ENCODE measurements around the gene PELI3.

Gene PELI3

DNA sequence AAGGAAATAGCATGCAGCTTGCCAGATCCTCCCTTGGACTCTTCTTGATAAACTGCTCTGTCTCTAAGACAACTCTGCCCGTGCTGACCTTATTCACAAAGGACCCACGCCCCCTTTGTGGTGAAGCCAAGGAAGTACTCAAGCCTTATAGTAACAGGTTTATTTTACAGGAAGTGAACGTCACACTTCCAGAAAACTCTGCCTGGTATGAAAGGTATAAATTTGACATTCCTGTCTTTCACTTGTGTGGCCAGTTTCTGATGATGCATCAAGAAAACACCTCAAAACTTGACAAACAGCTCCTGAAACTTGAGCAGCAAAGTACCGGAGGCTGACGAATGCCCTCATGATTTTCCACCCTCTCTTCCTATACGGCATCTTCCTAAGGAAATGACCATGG is 12.5 kb upstream of the PELI3 start:
- no peak for TF ChIP-seq FOXP2 (optimal IDR thresholded peaks at IDR 0.05; ENCODE audit: borderline replicate concordance, extremely low read depth, extremely low read length, insufficient read depth)
- no peak for TF ChIP-seq POLR2AphosphoS5 (IDR thresholded peaks at IDR 0.05; ENCODE audit: low read depth, low read length)
- no peak for TF ChIP-seq SIN3A (IDR thresholded peaks at IDR 0.05; ENCODE audit: borderline replicate concordance, insufficient read depth, low read length)
- TF ChIP-seq, protein P1, sequence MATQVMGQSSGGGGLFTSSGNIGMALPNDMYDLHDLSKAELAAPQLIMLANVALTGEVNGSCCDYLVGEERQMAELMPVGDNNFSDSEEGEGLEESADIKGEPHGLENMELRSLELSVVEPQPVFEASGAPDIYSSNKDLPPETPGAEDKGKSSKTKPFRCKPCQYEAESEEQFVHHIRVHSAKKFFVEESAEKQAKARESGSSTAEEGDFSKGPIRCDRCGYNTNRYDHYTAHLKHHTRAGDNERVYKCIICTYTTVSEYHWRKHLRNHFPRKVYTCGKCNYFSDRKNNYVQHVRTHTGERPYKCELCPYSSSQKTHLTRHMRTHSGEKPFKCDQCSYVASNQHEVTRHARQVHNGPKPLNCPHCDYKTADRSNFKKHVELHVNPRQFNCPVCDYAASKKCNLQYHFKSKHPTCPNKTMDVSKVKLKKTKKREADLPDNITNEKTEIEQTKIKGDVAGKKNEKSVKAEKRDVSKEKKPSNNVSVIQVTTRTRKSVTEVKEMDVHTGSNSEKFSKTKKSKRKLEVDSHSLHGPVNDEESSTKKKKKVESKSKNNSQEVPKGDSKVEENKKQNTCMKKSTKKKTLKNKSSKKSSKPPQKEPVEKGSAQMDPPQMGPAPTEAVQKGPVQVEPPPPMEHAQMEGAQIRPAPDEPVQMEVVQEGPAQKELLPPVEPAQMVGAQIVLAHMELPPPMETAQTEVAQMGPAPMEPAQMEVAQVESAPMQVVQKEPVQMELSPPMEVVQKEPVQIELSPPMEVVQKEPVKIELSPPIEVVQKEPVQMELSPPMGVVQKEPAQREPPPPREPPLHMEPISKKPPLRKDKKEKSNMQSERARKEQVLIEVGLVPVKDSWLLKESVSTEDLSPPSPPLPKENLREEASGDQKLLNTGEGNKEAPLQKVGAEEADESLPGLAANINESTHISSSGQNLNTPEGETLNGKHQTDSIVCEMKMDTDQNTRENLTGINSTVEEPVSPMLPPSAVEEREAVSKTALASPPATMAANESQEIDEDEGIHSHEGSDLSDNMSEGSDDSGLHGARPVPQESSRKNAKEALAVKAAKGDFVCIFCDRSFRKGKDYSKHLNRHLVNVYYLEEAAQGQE (IDR thresholded peaks at IDR 0.05; ENCODE audit: insufficient read depth in 1 of 2, low read depth in 2 of 2, low read length in 2 of 2): no peak
- TF ChIP-seq TAF1 (IDR thresholded peaks at IDR 0.05; ENCODE audit: borderline replicate concordance, insufficient read depth, low read length): no peak

DNA sequence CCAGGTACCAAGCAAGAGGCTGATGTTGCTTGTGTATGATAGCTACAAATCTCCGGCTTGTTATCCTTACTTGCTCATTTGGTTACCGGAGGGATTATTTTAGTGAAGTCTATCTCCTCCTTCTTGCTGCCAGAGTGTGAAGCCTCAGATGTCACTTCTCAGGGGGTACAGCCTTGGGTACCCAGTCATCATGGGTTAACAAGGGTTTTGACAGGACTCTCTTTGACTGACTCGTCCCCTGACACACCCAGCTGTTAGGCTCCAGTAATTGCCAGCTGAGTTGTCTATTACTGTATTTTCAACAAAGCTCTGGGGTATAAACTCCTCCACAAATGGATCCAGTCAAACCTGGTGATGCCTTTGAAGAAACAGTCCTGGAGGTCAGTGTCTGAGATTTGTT is 11.9 kb upstream of the PELI3 start:
- TF ChIP-seq TAF1 (IDR thresholded peaks at IDR 0.05; ENCODE audit: borderline replicate concordance, insufficient read depth, low read length) (no peak), POLR2AphosphoS5 (IDR thresholded peaks at IDR 0.05; ENCODE audit: low read depth, low read length) (no peak), FOXP2 (optimal IDR thresholded peaks at IDR 0.05; ENCODE audit: borderline replicate concordance, extremely low read depth, extremely low read length, insufficient read depth) (no peak), SIN3A (IDR thresholded peaks at IDR 0.05; ENCODE audit: borderline replicate concordance, insufficient read depth, low read length) (no peak)
- TF ChIP-seq, protein P1 (IDR thresholded peaks at IDR 0.05; ENCODE audit: insufficient read depth in 1 of 2, low read depth in 2 of 2, low read length in 2 of 2): no peak

DNA sequence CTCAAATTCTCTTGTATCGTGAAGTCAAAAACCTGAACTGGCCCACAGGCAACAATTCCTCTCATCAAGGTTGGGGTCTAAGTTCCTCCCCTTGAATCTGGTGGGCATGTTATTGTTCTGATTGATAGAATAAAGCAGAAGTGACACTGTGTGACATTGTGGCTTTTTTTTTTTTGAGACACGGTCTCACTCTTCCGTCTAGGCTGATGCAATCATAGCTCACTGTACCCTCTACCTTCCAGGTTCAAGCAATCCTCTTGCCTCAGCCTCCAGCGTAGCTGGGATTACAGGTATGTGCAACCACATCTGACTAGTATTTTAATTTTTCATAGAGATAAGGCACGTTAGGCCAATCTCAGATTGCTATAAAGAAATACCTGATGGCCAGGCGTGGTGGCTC is 8.9 kb upstream of the PELI3 start:
- TF ChIP-seq POLR2AphosphoS5 (IDR thresholded peaks at IDR 0.05; ENCODE audit: low read depth, low read length) (no peak), TAF1 (IDR thresholded peaks at IDR 0.05; ENCODE audit: borderline replicate concordance, insufficient read depth, low read length) (no peak), SIN3A (IDR thresholded peaks at IDR 0.05; ENCODE audit: borderline replicate concordance, insufficient read depth, low read length) (no peak), FOXP2 (optimal IDR thresholded peaks at IDR 0.05; ENCODE audit: borderline replicate concordance, extremely low read depth, extremely low read length, insufficient read depth) (no peak)
- TF ChIP-seq, protein P1 (IDR thresholded peaks at IDR 0.05; ENCODE audit: insufficient read depth in 1 of 2, low read depth in 2 of 2, low read length in 2 of 2): no peak

DNA sequence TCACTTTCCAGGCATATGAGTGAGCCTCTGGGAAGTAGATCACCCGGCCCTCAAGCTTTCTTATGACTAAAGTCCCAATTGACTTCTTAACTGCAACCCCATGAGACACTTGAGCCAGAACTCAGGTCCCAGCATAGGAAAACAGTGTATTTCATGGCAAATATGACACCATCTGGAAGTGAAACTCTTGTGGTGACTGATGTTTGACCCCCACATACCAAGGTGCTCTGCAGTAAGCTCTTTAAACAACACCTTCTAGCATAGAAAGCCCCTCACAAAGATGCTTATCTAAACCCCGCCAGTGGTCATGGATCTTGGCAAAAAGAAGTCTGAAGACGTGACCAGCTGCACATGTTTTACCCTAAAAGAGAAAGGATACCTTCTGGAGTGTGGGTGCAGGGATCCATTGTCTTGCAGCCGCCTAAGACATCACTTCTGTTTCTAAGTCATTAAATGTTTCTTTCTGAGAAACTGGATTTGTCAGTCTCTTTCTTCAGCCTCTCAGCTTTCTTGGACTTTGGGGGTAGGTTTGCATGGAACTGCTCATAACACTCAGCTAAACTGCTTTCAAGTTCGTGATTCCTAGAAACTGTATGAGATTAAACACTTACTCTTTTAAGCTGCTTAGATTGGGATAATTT is 7.4 kb upstream of the PELI3 start:
- TF ChIP-seq FOXP2 (optimal IDR thresholded peaks at IDR 0.05; ENCODE audit: borderline replicate concordance, extremely low read depth, extremely low read length, insufficient read depth): no peak
- no peak for TF ChIP-seq SIN3A (IDR thresholded peaks at IDR 0.05; ENCODE audit: borderline replicate concordance, insufficient read depth, low read length)
- TF ChIP-seq, protein P1 (IDR thresholded peaks at IDR 0.05; ENCODE audit: insufficient read depth in 1 of 2, low read depth in 2 of 2, low read length in 2 of 2): no peak
- TF ChIP-seq POLR2AphosphoS5 (IDR thresholded peaks at IDR 0.05; ENCODE audit: low read depth, low read length): no peak
- no peak for TF ChIP-seq TAF1 (IDR thresholded peaks at IDR 0.05; ENCODE audit: borderline replicate concordance, insufficient read depth, low read length)

Measured in PFSK-1 (cell line).